ENCODE data around the gene REC114.
"Not testable (repeated sequence)": the region's sequence is repeated elsewhere in the genome, so short reads cannot be mapped to it uniquely, and the experiment has no call there.

DNA sequence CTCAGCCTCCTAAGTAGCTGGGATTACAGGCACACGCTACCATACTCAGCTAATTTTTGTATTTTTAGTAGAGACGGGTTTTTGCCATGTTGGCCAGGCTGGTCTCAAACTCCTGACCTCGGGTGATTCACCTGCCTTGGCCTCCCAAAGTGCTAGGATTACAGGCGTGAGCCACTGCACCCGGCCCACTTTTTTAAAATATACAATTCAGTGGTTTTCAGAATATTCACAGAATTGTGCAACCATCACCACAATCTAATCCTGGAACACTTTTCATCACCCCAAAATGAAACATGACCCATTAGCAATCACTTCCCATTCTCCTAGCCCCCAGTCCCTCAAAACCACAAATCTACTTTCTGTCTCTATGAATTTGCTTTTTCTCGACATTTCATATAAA is 42.7 kb upstream of the REC114 start:
- not testable (repeated sequence) for TF ChIP-seq POLR2A (IDR thresholded peaks at IDR 0.05); POLR2AphosphoS5 (IDR thresholded peaks at IDR 0.05; ENCODE audit: insufficient read depth in 1 of 2, low read depth in 1 of 2)
- TF ChIP-seq, protein P1, sequence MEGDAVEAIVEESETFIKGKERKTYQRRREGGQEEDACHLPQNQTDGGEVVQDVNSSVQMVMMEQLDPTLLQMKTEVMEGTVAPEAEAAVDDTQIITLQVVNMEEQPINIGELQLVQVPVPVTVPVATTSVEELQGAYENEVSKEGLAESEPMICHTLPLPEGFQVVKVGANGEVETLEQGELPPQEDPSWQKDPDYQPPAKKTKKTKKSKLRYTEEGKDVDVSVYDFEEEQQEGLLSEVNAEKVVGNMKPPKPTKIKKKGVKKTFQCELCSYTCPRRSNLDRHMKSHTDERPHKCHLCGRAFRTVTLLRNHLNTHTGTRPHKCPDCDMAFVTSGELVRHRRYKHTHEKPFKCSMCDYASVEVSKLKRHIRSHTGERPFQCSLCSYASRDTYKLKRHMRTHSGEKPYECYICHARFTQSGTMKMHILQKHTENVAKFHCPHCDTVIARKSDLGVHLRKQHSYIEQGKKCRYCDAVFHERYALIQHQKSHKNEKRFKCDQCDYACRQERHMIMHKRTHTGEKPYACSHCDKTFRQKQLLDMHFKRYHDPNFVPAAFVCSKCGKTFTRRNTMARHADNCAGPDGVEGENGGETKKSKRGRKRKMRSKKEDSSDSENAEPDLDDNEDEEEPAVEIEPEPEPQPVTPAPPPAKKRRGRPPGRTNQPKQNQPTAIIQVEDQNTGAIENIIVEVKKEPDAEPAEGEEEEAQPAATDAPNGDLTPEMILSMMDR (IDR thresholded peaks at IDR 0.05): not testable (repeated sequence)
